HepG2 (cell line): ENCODE results near the gene AGBL2. TPM values are rescaled to one million over a fixed set of nuclear protein-coding genes. Genes with fewer than 3 reads are reported as not detected.

Experiments used
- FIP1L1 ChIP-seq: fragments of 200-400 bp; formaldehyde crosslinking; IDR thresholded peaks from 2 replicates; pipeline ENCODE4 v1.6.1; 2018; ENCODE audit warnings: low read depth, mild to moderate bottlenecking, low read length, moderate library complexity, borderline replicate concordance; ENCODE audit not compliant: insufficient read depth
- GTF3A ChIP-seq: sonication (generic); formaldehyde crosslinking; conservative IDR thresholded peaks from 2 replicates; pipeline ENCODE4 v1.4.0; 2020; ENCODE audit warnings: mild to moderate bottlenecking, missing genetic modification reagents
- HOXA7 ChIP-seq: sonication (generic); formaldehyde crosslinking; IDR thresholded peaks from 2 replicates; pipeline ENCODE4 v1.8.1; 2022; ENCODE audit warnings: mild to moderate bottlenecking, missing genetic modification reagents, moderate library complexity
- IKZF1 ChIP-seq: fragments of 450-650 bp; IDR thresholded peaks from 2 replicates; pipeline ENCODE4 v1.7.1; 2016
- JARID2 ChIP-seq: sonication (generic); formaldehyde crosslinking; IDR thresholded peaks from 2 replicates; pipeline ENCODE4 v1.8.1; 2023; ENCODE audit warnings: missing genetic modification reagents, inconsistent platforms; ENCODE audit not compliant: insufficient replicate concordance
- KDM5B ChIP-seq: sonication (generic); formaldehyde crosslinking; IDR thresholded peaks from 2 replicates; pipeline ENCODE4 v1.4.0; 2020; ENCODE audit warnings: missing genetic modification reagents, mild to moderate bottlenecking, borderline replicate concordance
- MED8 ChIP-seq: sonication (generic); formaldehyde crosslinking; IDR thresholded peaks from 2 replicates; pipeline ENCODE4 v1.8.1; 2023; ENCODE audit warnings: mild to moderate bottlenecking, missing genetic modification reagents; ENCODE audit not compliant: insufficient replicate concordance
- MEIS1 ChIP-seq: sonication (generic); formaldehyde crosslinking; IDR thresholded peaks from 2 replicates; pipeline ENCODE4 v1.9.0; 2021; ENCODE audit warnings: mild to moderate bottlenecking, missing genetic modification reagents, moderate library complexity, borderline replicate concordance
- MIER3 ChIP-seq: IDR thresholded peaks from 2 replicates; pipeline ENCODE4 v1.6.1; 2016; ENCODE audit warnings: missing compliant biosample characterization, borderline replicate concordance
- MLX ChIP-seq: IDR thresholded peaks from 2 replicates; pipeline ENCODE4 v1.6.1; 2016
- NBN ChIP-seq: fragments of 450-650 bp; conservative IDR thresholded peaks from 2 replicates; pipeline ENCODE4 v1.6.1; 2017
- NR3C1 ChIP-seq: sonication (generic); formaldehyde crosslinking; IDR thresholded peaks from 2 replicates; pipeline ENCODE4 v1.4.0; 2020; ENCODE audit warnings: missing genetic modification reagents
- POLR2G ChIP-seq: fragments of 200-400 bp; formaldehyde crosslinking; IDR thresholded peaks from 2 replicates; pipeline ENCODE4 v1.6.1; 2018; ENCODE audit warnings: mild to moderate bottlenecking, low read depth, low read length, moderate library complexity
- SCMH1 ChIP-seq: sonication (generic); formaldehyde crosslinking; IDR thresholded peaks from 2 replicates; pipeline ENCODE4 v1.9.0; 2021; ENCODE audit warnings: missing genetic modification reagents, mild to moderate bottlenecking, borderline replicate concordance
- SKI ChIP-seq: fragments of 450-650 bp; IDR thresholded peaks from one replicate; pipeline ENCODE4 v1.6.1; 2018; ENCODE audit warnings: mild to moderate bottlenecking; ENCODE audit not compliant: partially characterized antibody
- SNAPC2 ChIP-seq: sonication (generic); formaldehyde crosslinking; IDR thresholded peaks from 2 replicates; pipeline ENCODE4 v1.8.1; 2022; ENCODE audit warnings: mild to moderate bottlenecking, missing genetic modification reagents
- ZC3H4 ChIP-seq: sonication (generic); formaldehyde crosslinking; IDR thresholded peaks from 2 replicates; pipeline ENCODE4 v1.4.0; 2020; ENCODE audit warnings: missing genetic modification reagents, borderline replicate concordance
- ZEB1 ChIP-seq: IDR thresholded peaks from 2 replicates; pipeline ENCODE4 v1.6.1; 2012; ENCODE audit warnings: mild to moderate bottlenecking, low read depth, inconsistent platforms; ENCODE audit not compliant: insufficient replicate concordance
- ZFP90 ChIP-seq: sonication (generic); formaldehyde crosslinking; IDR thresholded peaks from 2 replicates; pipeline ENCODE4 v1.8.0; 2022; ENCODE audit warnings: missing genetic modification reagents, mild to moderate bottlenecking, inconsistent platforms, borderline replicate concordance
- ZNF501 ChIP-seq: sonication (generic); formaldehyde crosslinking; IDR thresholded peaks from 2 replicates; pipeline ENCODE4 v1.5.1; 2020; ENCODE audit warnings: mild to moderate bottlenecking, moderate library complexity, missing genetic modification reagents
- ZNF547 ChIP-seq: sonication (generic); formaldehyde crosslinking; IDR thresholded peaks from 2 replicates; pipeline ENCODE4 v1.5.1; 2020; ENCODE audit warnings: mild to moderate bottlenecking, missing genetic modification reagents
- ZNF660 ChIP-seq: sonication (generic); formaldehyde crosslinking; IDR thresholded peaks from 2 replicates; pipeline ENCODE4 v1.5.1; 2020; ENCODE audit warnings: mild to moderate bottlenecking, low read depth, missing genetic modification reagents, borderline replicate concordance
- ZNF75D ChIP-seq: sonication (generic); formaldehyde crosslinking; IDR thresholded peaks from 2 replicates; pipeline ENCODE4 v1.8.1; 2023; ENCODE audit warnings: missing genetic modification reagents, mild to moderate bottlenecking, borderline replicate concordance
- polyA plus RNA-seq, 8 experiments: library from polyadenylated mRNA; depleted of rRNA in 3 of 8; stranded (reverse) in 7 of 8; unstranded in 1 of 8; fragments of >200 nt; fragmentation: Illumina TruSeq in 4 of 8; extraction: Trizol in 4 of 8; gene quantifications; 2 replicates each; pipeline versions ENCODE4 v1.2.1 to v1.2.3, GENCODE V29; 2011 to 2016; ENCODE audit warnings: low read depth in 4 of 8, missing spikeins in 1 of 8, mixed read lengths in 1 of 8; ENCODE audit not compliant: insufficient read depth in 1 of 8
- total RNA-seq, 5 experiments: library from RNA; depleted of rRNA; stranded (reverse); fragments of >200 nt; fragmentation: Illumina TruSeq; extraction: Trizol; gene quantifications; 2 replicates each; pipeline ENCODE4 v1.2.3, GENCODE V29; 2016; ENCODE audit warnings: low read depth in 1 of 5
- TF ChIP-seq, protein P1 (sequence below): sonication (generic); formaldehyde crosslinking; IDR thresholded peaks from 2 replicates; pipeline ENCODE4 v1.4.0; 2020; ENCODE audit warnings: missing genetic modification reagents, mild to moderate bottlenecking, borderline replicate concordance
- TF ChIP-seq, protein P2 (sequence below): sonication (generic); formaldehyde crosslinking; IDR thresholded peaks from 2 replicates; pipeline ENCODE4 v1.8.0; 2022; ENCODE audit warnings: mild to moderate bottlenecking, missing genetic modification reagents
- TF ChIP-seq, protein P3 (sequence below): sonication (generic); formaldehyde crosslinking; IDR thresholded peaks from 2 replicates; pipeline ENCODE4 v1.4.0; 2020; ENCODE audit warnings: missing genetic modification reagents

The AGBL2 gene
- total and polyA plus RNA-seq, 2 of the 13 experiments (the other 11 are each of a cell fraction or from before 2014, with no cell fraction given) = 1.6 to 5.7 TPM

- TF ChIP-seq, protein P1, sequence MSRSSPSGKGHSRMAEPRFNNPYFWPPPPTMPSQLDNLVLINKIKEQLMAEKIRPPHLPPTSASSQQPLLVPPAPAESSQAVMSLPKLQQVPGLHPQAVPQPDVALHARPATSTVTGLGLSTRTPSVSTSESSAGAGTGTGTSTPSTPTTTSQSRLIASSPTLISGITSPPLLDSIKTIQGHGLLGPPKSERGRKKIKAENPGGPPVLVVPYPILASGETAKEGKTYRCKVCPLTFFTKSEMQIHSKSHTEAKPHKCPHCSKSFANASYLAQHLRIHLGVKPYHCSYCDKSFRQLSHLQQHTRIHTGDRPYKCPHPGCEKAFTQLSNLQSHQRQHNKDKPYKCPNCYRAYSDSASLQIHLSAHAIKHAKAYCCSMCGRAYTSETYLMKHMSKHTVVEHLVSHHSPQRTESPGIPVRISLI (CRISPR knock-in tag) = no peak
- peak; percentile 16; the same call in 1 of the 2 replicates for TF ChIP-seq MIER3 (CRISPR knock-in tag)
- TF ChIP-seq NBN = no peak
- peak; percentile 71 for TF ChIP-seq MLX (CRISPR knock-in tag)
- no peak for TF ChIP-seq JARID2 (CRISPR knock-in tag)
- peak; percentile 61; the same call in 1 of the 2 replicates for TF ChIP-seq ZC3H4 (CRISPR knock-in tag)
- TF ChIP-seq ZNF75D (CRISPR knock-in tag) = no peak
- no peak for TF ChIP-seq MED8 (CRISPR knock-in tag)
- TF ChIP-seq NR3C1 = no peak
- TF ChIP-seq IKZF1 = no peak
- no peak for TF ChIP-seq ZNF660
- TF ChIP-seq, protein P2, sequence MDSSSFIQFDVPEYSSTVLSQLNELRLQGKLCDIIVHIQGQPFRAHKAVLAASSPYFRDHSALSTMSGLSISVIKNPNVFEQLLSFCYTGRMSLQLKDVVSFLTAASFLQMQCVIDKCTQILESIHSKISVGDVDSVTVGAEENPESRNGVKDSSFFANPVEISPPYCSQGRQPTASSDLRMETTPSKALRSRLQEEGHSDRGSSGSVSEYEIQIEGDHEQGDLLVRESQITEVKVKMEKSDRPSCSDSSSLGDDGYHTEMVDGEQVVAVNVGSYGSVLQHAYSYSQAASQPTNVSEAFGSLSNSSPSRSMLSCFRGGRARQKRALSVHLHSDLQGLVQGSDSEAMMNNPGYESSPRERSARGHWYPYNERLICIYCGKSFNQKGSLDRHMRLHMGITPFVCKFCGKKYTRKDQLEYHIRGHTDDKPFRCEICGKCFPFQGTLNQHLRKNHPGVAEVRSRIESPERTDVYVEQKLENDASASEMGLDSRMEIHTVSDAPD (CRISPR knock-in tag) = no peak
- TF ChIP-seq SNAPC2 (CRISPR knock-in tag) = peak; percentile 72
- TF ChIP-seq KDM5B = peak; percentile 96
- peak; percentile 30 for TF ChIP-seq SKI
- peak; percentile 53 for TF ChIP-seq ZFP90
- TF ChIP-seq GTF3A (CRISPR knock-in tag) = no peak
- no peak for TF ChIP-seq SCMH1 (CRISPR knock-in tag)
- TF ChIP-seq POLR2G = peak; percentile 97
- TF ChIP-seq HOXA7 (CRISPR knock-in tag) = no peak
- TF ChIP-seq, protein P3, sequence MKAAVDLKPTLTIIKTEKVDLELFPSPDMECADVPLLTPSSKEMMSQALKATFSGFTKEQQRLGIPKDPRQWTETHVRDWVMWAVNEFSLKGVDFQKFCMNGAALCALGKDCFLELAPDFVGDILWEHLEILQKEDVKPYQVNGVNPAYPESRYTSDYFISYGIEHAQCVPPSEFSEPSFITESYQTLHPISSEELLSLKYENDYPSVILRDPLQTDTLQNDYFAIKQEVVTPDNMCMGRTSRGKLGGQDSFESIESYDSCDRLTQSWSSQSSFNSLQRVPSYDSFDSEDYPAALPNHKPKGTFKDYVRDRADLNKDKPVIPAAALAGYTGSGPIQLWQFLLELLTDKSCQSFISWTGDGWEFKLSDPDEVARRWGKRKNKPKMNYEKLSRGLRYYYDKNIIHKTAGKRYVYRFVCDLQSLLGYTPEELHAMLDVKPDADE (CRISPR knock-in tag) = no peak
- peak; percentile 68 for TF ChIP-seq MEIS1 (CRISPR knock-in tag)
- TF ChIP-seq FIP1L1 = no peak
- peak; percentile 93 for TF ChIP-seq ZNF501 (CRISPR knock-in tag)
- no peak for TF ChIP-seq ZEB1
- peak; percentile 90 for TF ChIP-seq ZNF547 (CRISPR knock-in tag)
These were observed 72.9 kb downstream of the AGBL2 start, which contains the start of gene MTCH2 (continued) for GRCh38 chr11:47642099-47642855.
